DMS53 (cell line): ENCODE results near the gene CRB2.

ENCODE experiments used
- DNase-seq: peaks from one replicate; lab custom pipeline; 2025; lab: John Stamatoyannopoulos, UW

Gene CRB2

DNA sequence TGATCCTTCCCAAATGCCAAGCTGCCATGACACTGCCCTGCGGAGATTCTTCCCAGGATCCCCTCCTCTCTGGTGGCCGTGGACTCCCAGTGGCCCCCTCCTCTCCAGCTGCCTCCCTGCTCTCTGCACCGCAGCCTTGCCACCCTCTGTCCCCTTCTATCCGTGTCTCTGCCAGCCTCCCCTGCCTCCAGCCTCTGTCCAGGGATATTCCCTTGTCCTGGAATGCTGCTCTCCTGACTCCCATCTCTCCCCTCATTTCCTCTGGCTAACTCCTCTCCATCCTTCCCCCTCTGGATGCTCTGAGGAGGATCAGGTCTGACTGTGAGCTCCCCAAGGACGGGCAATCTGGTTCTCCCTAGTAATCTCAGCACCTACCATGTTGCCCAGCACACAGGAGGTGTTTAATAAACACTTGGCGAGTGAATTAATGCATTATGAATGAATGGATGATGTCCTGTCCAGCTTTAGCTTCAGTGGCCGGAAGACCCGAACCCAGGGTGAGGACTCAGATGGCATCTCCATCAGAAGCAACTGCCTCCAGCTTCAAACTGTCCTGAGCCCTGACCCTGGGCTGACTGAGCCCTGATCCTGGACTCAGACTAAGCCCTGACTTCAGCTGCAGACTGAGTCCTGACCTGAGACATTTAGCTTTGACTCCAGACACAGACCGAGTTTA, 7.5 kb upstream of the CRB2 start:
- DNase-seq: no peak

DNA sequence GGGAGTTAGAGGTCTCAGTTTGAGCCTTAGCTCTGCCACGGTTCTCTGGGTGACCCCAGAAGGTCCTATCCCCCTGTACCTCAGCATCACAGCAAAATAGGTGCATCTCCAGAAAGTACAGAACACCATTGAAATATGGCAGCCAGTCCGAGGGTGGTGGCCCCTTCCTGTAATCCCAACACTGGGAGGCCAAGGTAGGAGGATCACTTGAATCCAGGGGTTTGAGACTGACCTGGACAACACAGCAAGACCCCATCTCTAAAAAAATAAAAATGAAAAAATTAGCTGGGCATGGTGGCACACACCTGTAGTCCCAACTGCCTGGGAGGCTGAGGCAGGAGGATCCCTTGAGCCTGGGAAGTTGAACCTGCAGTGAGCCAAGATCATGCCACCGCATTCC, 7.0 kb upstream of the CRB2 start:
- DNase-seq: no peak

DNA sequence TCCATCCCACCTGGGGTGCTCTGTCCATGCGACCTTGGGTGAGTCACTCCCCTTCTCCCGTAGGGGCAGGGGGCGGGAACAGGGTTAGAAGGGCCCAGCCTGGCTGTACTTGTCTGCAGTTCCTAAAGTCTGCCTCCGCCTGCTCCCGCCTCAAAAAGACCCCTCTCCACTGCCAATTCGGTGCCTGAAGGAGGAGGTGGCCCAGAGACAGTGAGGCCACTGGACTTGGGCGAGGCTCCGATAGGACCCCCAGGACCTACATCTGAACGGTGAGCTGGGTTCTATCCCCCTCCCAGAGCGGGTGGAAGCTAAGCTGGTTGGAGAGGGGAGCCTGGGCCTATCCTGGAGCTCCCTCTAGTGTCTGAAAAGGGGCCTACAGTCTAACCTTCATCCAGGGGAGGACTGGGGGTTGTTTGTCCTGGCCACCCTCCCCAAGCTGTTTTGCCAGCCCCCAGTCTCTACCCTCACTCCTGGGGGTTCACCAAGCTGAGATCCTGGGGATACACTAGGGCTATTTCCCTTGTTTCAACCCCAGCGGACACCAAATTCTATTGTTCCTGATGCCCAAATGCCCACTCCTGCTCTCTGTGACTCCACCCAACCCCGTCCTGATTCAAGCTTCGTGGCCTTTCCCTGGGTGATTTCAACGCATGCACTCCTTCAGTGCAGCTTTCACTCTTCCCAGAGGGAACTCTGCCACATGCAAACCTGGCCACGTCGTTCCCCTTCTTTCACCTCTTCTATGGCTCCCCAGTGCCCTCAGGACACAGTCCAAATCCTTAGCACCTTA, 6.1 kb upstream of the CRB2 start:
- DNase-seq: peak; percentile 73

DNA sequence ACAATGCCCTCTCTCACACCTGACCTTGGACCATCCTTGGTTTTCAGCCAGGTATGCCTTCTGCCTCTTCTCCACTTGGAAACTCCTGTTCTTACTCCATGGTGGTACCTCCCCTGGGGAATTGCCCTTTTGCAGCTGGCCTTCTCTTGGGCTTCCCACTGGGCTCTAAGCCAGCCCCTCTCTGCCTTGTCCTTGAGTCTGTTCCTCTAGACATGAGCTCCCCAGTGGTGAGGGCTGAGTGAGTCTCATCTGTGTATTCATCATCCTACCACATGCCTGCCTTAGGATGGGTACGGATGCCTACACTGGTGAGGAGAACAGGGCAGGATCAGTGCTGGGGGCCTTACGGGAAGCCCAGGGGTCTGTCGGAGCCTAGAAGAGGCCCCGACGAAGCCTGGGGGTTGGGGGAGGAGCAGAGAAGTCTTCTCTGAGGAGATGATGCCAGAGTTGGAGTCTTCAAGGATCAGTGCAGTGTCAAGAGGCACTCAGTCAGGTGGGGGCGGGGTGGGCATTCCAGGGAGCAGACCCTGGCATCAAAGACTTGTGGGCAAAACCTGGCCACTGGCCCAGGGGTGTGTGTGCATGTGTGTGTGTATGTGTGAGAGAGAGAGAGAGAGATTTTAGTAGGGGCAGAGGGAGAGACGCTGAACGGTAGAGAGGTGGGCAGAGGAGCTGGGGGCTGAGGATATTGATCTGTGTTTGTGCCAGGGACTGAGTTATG, 5.2 kb upstream of the CRB2 start:
- no peak for DNase-seq

- DNase-seq: peak; percentile 32
Measured at GRCh38 chr9:123353041-123353440, 3.0 kb upstream of the CRB2 start.

GRCh38 chr9:123353984-123354591, 1.9 kb upstream of the CRB2 start:
- peak; percentile 80 for DNase-seq

DNA sequence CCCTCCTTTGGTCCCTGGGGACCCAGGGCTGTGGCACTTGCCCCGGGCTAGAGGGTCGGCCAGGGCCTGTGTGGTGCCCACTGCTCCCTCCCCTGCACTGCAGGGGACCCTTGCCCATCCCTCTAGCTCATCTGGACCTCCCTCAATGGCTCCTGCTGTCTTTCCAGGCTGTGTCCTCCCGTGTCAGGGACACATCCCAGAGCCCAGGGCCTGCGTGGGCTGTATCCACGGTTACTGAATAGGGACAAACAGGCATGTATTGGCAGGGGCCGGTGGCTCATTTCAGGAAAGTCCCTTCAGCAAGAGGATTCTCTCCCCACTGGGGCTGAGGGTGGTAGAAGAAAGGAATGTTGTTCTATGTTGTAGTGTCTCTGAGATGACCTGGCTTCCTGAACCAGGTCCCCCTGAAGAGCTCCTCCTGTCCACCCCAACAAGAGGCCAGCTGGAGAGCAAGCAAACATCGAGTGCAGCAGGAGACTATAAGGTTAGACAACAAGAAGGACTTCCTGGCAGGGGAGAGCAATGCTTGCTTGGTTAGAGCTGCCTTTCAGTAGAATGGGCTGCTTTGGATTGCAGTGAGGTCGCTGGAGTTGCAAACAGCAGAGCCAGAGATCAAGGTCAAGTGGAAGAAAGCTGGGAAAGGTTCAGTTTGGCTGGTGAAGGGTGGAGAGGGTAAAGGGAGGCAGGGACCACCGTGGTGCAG, 1.0 kb upstream of the CRB2 start:
- DNase-seq: peak; percentile 66

GRCh38 chr9:123356851-123357742, 1.1 kb downstream of the CRB2 start:
- no peak for DNase-seq

- DNase-seq: no peak
Measured at GRCh38 chr9:123357743-123358059, 1.7 kb downstream of the CRB2 start.

DNA sequence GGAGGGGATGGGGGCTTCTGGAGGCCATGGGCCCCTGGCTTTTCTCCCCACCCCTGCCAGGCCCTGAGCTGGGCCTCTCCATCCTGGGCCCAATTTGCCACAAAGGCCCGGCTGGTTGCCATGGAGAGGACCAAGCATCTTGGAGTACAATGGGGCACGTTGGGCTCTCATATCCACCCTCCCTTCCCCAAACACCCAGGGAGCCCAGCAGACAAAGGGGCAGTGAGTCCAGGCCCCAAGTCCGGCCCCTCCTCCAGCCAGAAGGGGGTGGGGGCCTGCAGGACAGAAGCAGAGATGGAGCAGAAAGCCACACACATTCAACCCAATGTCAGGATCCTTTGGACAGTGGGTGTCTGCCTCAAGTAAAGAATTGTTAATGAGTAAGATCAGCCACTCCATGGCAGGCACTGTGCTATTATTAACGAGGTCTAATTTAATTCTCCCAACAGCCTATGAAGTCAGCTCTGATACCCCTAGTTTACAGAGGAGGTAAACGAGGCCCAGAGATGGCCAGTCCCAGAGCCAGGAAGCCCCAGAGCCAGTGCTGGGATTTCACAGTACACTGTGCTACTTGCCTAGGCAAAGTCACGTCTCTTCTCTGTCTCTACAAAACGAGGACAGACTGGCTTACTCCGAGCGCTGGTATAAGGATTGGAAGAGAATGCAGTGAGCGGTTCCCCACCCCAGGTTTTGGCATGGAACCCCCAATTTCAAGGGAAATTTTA, 2.3 kb downstream of the CRB2 start:
- peak; percentile 25 for DNase-seq

GRCh38 chr9:123359106-123359505, 3.1 kb downstream of the CRB2 start:
- peak; percentile 58 for DNase-seq

DNA sequence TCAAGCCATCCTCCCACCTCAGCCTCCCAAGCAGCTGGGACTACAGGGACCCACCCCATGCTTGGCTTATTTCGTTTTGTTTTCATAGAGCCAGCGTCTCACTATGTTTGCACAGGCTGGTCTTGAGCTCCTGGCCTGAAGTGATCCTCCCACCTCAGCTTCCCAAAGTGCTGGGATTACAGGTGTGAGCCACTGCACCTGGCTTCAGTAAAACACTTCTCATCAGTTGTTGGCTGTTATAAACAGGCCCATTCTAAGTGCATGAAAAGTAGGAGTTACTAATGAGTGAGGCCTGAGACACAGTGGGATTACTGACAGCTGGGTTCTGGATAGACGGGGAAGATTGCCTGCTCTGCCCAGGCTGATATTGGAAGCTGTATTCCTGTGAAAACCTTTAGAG, 3.5 kb downstream of the CRB2 start:
- peak; percentile 93 for DNase-seq

DNA sequence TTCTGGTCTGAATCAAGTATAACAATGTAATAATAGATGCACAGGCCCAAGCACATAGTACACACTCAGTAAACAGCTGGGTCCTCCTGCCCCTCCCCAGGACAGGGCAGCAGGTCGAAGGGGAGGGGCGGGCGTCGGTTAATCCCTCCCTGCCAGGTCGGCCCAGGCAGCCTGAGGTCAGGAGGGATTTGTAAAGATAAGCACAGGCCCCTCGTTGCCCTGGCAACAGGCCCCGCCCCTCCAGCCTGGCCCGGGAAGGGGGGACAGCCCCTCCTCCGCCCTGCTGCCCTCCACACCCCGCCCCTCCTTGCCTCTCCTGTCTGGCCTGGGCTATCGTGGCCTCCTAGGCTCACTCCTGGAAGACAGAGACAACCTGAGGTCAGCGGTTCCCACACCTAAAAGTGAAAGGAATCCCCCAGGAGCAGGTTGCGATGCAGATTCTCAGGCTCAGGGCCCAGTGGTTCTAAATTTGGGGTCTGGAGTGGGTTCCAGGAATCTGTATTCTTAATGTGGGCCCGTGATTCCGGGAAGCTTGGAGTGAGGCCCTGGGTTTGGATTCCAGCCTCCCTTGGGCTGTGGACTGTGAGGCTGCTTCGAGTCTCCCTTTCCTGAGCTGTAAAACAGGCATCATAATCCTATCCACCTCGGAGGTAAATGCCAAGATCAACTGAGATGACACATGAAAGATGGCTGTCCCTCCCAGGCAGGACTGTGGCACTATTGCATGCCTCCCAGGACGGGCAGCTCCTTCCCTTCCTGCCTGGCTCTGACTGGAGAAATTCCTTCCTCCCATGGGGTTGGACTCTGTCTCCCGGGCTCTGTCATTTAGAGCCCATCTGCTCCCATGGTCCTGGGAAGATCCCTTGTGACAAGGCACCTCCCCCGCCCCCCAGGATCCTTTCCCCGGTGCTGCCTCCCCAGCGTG, 4.4 kb downstream of the CRB2 start:
- peak; percentile 90 for DNase-seq

DNA sequence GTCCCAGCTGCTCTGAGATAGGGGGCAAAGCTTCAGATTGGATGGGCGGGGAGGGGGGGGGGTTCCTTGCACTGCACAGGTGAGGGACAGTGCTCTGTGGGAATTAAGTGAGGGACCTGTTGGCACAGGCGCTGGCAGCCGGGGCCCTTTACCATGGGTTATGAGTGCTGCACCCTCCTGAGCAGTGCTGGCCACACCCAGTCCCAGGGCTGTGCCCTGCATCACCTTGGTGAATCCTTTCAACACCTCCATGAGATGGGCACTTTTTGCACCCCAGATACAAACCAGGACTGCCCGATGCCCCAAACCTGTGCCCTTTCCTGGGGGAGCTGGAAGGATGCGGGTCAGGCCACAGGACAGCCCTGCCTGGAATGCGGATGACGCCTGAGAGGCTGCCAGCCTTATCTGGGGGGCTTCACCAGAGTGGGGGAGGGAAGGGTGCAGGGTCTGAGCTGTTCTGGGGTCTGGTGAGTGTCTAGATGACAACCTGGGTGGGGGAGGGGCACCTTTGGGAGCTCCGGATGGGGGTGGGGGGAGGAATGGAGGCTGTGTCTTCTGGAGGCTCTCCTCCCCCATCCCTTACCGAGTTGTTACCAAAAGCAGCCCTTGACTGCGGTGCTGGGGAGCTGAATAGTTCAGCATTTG, 5.2 kb downstream of the CRB2 start:
- DNase-seq: peak; percentile 32

GRCh38 chr9:123361731-123362510, 5.9 kb downstream of the CRB2 start:
- DNase-seq: no peak

- no peak for DNase-seq
Measured at GRCh38 chr9:123362856-123363255, 6.9 kb downstream of the CRB2 start.

- no peak for DNase-seq
Measured at GRCh38 chr9:123364241-123364824, 8.3 kb downstream of the CRB2 start.
